ENCODE data around the gene EPHB1. TPM values are rescaled to one million over a fixed set of nuclear protein-coding genes. Genes with fewer than 3 reads are reported as not detected.

EPHB1 gene
- total RNA-seq, 1 donor from 2014 or later, result 0.43 TPM

- intact Hi-C loops (cut with micrococcal nuclease), result no loop called here
These were observed 440.5 kb downstream of the EPHB1 start for GRCh38 chr3:135235541-135235940.

GRCh38 chr3:135237371-135238143, 442.5 kb downstream of the EPHB1 start:
- intact Hi-C loops (cut with micrococcal nuclease), result no loop called here

- intact Hi-C loops (cut with micrococcal nuclease), result no loop called here
These were observed 443.3 kb downstream of the EPHB1 start for GRCh38 chr3:135238236-135238830.

GRCh38 chr3:135238871-135239614, 444.0 kb downstream of the EPHB1 start:
- intact Hi-C loops (cut with micrococcal nuclease), result no loop called here

- intact Hi-C loops (cut with micrococcal nuclease), result no loop called here
These were observed 444.5 kb downstream of the EPHB1 start for GRCh38 chr3:135239615-135239884.

GRCh38 chr3:135240426-135240825, 445.4 kb downstream of the EPHB1 start:
- intact Hi-C loops (cut with micrococcal nuclease), result loop anchor here (10.0 kb wide), 1 partner anchor 446 kb away; the partner anchor contains the start of gene EPHB1

- intact Hi-C loops (cut with micrococcal nuclease), result loop anchor here (10.0 kb wide), 1 partner anchor 447 kb away; the partner anchor contains the start of gene EPHB1
These were observed 447.2 kb downstream of the EPHB1 start for GRCh38 chr3:135242285-135242684.

GRCh38 chr3:135243616-135244015, 448.6 kb downstream of the EPHB1 start:
- intact Hi-C loops (cut with micrococcal nuclease), result loop anchor here (10.0 kb wide), 1 partner anchor 449 kb away; the partner anchor contains the start of gene EPHB1

- intact Hi-C loops (cut with micrococcal nuclease), result loop anchor here (10.0 kb wide), 1 partner anchor 451 kb away; the partner anchor contains the start of gene EPHB1
These were observed 451.0 kb downstream of the EPHB1 start for GRCh38 chr3:135246027-135246426.

GRCh38 chr3:135248213-135248612, 453.2 kb downstream of the EPHB1 start:
- intact Hi-C loops (cut with micrococcal nuclease), result loop anchor here (10.0 kb wide), 1 partner anchor 453 kb away; the partner anchor contains the start of gene EPHB1

GRCh38 chr3:135249186-135249585, 454.1 kb downstream of the EPHB1 start:
- intact Hi-C loops (cut with micrococcal nuclease), result loop anchor here (10.0 kb wide), 1 partner anchor 454 kb away; the partner anchor contains the start of gene EPHB1

GRCh38 chr3:135258916-135259315, 463.9 kb downstream of the EPHB1 start:
- intact Hi-C loops (cut with micrococcal nuclease), result no loop called here

GRCh38 chr3:135260025-135260424, 465.0 kb downstream of the EPHB1 start:
- intact Hi-C loops (cut with micrococcal nuclease), result no loop called here

GRCh38 chr3:135261214-135261775, 466.2 kb downstream of the EPHB1 start:
- intact Hi-C loops (cut with micrococcal nuclease), result no loop called here

GRCh38 chr3:135261916-135262315, 466.9 kb downstream of the EPHB1 start:
- intact Hi-C loops (cut with micrococcal nuclease), result no loop called here

- intact Hi-C loops (cut with micrococcal nuclease), result no loop called here
These were observed 467.4 kb downstream of the EPHB1 start for GRCh38 chr3:135262441-135262840.

GRCh38 chr3:135263331-135263730, 468.3 kb downstream of the EPHB1 start:
- intact Hi-C loops (cut with micrococcal nuclease), result no loop called here

GRCh38 chr3:135267487-135267886, 472.4 kb downstream of the EPHB1 start:
- intact Hi-C loops (cut with micrococcal nuclease), result no loop called here

GRCh38 chr3:135268941-135269532, 474.0 kb downstream of the EPHB1 start:
- intact Hi-C loops (cut with micrococcal nuclease), result no loop called here

- intact Hi-C loops (cut with micrococcal nuclease), result no loop called here
These were observed 476.3 kb downstream of the EPHB1 start for GRCh38 chr3:135271177-135272025.
